Measurements from ENCODE around the gene DSCAM. TPM values are rescaled to one million over a fixed set of nuclear protein-coding genes. Genes with fewer than 3 reads are reported as not detected.

The DSCAM gene
- total and polyA plus RNA-seq, 2 donors (not counting 3 experiments of a cell fraction or from before 2014, with no cell fraction given): not detected

- POLR2A ChIA-PET: no interaction called here
- dilution Hi-C loops (cut with MboI; ENCODE audit: extremely low pct_ligation_motif_present, low sequenced_read_pairs) (no loop called here), intact Hi-C loops (cut with micrococcal nuclease) (no loop called here)
- Histone ChIP-seq H3K4me3 (replicated peaks in 1 of 3; ENCODE audit: insufficient read depth in 1 of 3, low read depth in 1 of 3, low read length in 3 of 3) (no peak overlapping the region), H3K9ac (replicated peaks; ENCODE audit: extremely low read depth, insufficient read depth, low read length) (no peak overlapping the region), H3K4me2 (ENCODE audit: insufficient read depth, low read length) (no peak overlapping the region), H3K27me3 (ENCODE audit: control insufficient read depth in 2 of 2, insufficient read depth in 2 of 2, low read length in 2 of 2) (no peaks in the 10 kb centered on the region), H3K27ac (ENCODE audit: insufficient read depth, low read depth, low read length) (no peak overlapping the region), H3K9me1 (replicated peaks; ENCODE audit: control insufficient read depth, extremely low read depth, insufficient read depth, low read length) (no peaks in the 10 kb centered on the region), H2AFZ (ENCODE audit: low read depth, low read length) (no peak overlapping the region), H3K79me2 (ENCODE audit: control insufficient read depth, insufficient read depth, low read length) (no peaks in the 10 kb centered on the region), H4K20me1 (replicated peaks; ENCODE audit: control insufficient read depth, extremely low read depth, insufficient read depth, low read length) (no peaks in the 10 kb centered on the region), H3K9me3 (replicated peaks; ENCODE audit: control insufficient read depth, insufficient read depth, low read length) (peaks cover 10% of the 10 kb centered on the region), H3K4me1 (ENCODE audit: control insufficient read depth, extremely low read depth, insufficient read depth, low read length) (no peaks in the 10 kb centered on the region), H3K36me3 (ENCODE audit: control insufficient read depth in 2 of 2, extremely low read depth in 1 of 2, insufficient read depth in 2 of 2, low read length in 2 of 2) (no peaks in the 10 kb centered on the region)
- no peak for TF ChIP-seq JUN (IDR thresholded peaks at IDR 0.05; ENCODE audit: borderline replicate concordance, insufficient read depth, insufficient read length, low read depth)
- TF ChIP-seq POLR2A (IDR thresholded peaks at IDR 0.05; ENCODE audit: low read depth, low read length): no peak
- TF ChIP-seq POLR2AphosphoS5 (IDR thresholded peaks at IDR 0.05; ENCODE audit: insufficient read depth, low read depth, low read length): no peak
- TF ChIP-seq MAX (IDR thresholded peaks at IDR 0.05; ENCODE audit: insufficient read depth, insufficient read length): no peak
- TF ChIP-seq MYC (IDR thresholded peaks at IDR 0.05; ENCODE audit: low read depth, low read length): no peak
- TF ChIP-seq EZH2 (IDR thresholded peaks at IDR 0.05; ENCODE audit: borderline replicate concordance, low read depth, low read length, severe bottlenecking): no peak
- no peak for TF ChIP-seq CTCF (IDR thresholded peaks at IDR 0.05; ENCODE audit: extremely low read depth in 1 of 2, insufficient read depth in 1 of 2, low read depth in 1 of 2, low read length in 2 of 2)
- TF ChIP-seq GATA2 (IDR thresholded peaks at IDR 0.05; ENCODE audit: insufficient read depth, insufficient read length, low read depth, low read length): no peak
- DNase-seq (ENCODE audit: low read depth, low spot score) (no peak), FAIRE-seq (no peak)
- BruUV-seq (replicated peaks): no TSS peak
- CTCF ChIA-PET: no interaction called here
Measured at GRCh38 chr21:40667967-40668366, 179.0 kb downstream of the DSCAM start.
